ENCODE data around the gene ALK. TPM values are rescaled to one million over a fixed set of nuclear protein-coding genes. Genes with fewer than 3 reads are reported as not detected.

Gene ALK
- total RNA-seq, 1 donor from 2014 or later, result 0.27 TPM

DNA sequence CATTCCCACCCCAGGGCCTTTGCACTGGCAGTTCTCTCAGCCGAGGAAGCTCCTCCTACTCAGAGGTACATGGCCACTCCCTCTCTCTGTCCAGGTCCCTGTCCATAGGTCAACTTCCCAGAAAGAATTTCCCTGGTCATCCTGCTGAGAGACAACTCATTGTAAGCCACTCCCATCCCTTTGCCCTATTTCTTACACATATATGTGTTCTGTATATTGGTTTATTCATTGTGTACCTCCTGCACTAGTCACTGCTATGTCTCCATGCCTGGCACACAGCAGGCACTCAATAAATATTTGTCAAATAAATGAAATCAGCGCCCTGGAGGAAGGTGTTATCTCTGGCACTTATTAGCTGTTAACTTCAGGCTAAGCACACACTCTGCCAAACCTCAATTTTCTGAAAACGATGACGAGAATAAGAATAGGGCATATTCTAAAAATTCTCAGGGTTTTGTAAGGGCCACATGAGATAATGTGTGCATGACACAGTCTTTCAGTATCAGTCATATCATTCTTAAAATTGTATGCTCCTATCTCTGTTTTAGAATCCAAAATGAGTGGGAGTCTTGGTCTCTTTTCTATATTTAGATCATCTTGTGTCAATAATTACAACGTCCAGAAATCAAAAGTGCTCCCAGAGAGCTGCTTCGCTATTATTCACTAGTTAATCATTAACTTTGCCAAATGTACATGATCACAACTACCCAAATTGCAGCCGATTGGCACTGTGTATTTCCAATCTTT, 198.0 kb downstream of the ALK start:
- no peak for DNase-seq (ENCODE audit: low read depth)

DNA sequence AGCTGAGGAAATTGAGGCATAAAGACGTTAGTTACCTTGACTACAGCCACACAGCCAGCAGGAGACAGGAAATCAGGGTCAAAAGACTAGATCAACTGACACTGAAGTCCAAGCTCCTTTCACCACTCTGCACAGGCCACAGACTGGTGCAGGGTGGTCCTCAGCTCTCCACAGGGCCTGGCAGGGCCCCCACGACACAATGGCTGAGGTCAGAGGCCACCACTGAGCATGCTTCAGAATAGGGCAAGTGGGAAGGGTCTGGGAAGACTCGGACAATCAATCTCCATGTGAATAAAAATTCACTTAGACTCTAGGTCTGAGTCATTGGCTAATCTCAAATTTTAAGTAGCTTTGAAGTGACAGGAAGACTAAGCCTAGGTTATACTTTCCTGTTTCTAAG, 201.7 kb downstream of the ALK start:
- no peak for DNase-seq (ENCODE audit: low read depth)

DNA sequence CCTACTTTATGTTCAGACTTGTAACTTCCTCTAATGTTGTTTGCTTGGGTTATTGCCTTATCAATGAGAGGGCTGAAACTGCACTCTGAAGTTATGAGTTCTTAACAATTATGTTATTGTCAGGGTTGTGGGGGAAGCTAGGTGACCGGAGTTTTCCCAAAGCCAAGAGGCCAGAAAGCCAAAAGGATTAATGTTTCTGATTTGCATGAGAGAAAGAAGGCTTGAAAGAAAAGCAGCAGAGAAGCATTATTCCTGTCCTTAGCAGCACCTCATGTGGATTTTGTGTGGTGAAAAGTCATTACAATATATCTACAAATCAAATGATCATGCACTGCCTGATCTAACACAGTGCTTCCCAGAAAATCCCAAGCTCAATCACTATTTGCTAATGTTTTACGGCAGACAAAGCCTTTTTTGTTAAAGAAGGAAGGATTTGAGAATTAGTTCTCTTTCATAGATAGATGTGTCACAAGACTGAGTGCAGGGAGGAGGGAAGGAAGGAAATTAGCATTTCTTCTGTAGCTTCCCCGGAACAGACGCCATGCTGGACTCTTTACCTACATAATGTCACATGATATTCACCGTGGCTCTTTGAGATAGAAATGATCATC, 203.2 kb downstream of the ALK start:
- no peak for DNase-seq (ENCODE audit: low read depth)

DNA sequence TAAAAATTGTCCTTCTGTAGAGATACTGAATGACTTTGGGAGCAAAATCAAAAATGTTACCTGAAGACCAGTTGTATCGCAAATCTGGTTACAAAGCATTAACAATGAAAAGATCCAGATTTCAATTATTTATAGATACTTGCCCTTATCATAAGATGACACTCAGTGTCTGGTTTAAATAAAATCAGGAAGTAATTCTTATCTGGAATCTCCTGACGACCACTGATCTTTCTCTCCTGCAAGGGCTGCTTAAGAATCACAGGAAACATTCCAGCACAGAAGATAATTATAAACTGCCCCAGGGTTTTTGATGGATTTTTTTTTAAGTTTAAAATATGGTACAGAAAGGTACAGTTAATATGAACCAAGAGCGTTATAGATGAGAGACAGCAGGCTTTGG, 205.7 kb downstream of the ALK start:
- DNase-seq (ENCODE audit: low read depth), result no peak

DNA sequence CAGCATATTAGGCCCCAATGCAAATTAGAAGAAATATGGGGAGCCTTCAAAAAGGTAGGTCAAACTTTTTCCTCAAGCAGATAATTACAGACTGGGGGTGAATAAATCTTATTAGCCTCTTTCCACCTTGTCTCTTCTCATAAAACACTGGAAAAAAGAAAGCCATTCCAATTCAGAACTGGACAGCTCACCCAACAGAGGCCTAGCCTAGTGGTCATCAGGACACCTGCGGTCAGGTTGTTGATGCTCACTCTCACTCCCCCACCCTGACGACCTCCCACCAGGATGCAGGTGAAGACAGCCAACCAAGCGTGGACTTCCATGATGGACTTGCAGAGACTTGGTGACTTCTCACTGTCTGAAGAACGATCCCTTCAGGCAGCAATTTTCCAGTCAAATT, 207.1 kb downstream of the ALK start:
- DNase-seq (ENCODE audit: low read depth), result no peak

DNA sequence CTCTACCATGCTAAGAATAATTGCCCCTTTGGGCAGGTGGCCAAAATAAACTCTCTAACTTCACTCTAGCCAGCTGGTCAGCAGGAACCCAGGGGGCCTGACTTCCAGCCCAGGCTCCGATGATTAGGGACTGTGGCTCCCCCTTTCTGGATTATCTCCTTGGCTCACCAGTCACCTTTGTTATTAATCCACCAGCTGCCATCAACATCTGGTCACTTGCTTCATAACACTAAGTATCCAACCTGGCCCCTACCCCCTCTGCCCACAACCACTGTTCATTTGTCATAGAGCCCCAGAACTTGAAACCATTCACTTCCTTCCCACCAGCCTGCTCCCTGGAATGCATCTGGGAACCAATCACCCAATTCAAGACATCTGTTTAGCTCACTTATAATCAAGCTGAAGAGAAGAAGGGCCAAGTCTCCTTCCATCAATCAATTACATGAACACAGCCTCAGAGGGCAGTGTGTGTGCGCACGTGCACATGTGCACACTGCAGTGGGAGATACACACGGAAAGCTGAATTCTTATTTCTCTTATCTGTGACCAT, 215.1 kb downstream of the ALK start:
- DNase-seq (ENCODE audit: low read depth), result peak; percentile 18

DNA sequence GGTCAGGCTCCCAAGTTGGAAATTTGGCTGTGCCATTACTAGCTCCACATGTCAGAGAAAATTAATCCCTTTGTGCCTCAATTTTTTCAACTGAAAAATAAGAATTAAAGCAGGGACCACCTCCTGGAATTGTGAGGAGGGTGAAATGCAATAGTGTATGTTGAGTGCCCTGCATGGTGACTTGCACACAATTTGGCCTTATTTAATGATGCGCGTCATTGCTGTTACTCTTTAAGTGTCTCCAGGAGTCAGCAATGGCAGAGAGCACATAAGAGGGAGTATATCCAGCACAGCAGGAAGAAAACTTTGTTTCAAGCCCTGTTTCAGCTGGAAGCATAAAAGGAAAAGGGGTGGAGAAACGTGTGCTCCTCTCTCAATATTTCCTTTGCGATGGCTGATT, 215.8 kb downstream of the ALK start:
- DNase-seq (ENCODE audit: low read depth), result no peak

DNA sequence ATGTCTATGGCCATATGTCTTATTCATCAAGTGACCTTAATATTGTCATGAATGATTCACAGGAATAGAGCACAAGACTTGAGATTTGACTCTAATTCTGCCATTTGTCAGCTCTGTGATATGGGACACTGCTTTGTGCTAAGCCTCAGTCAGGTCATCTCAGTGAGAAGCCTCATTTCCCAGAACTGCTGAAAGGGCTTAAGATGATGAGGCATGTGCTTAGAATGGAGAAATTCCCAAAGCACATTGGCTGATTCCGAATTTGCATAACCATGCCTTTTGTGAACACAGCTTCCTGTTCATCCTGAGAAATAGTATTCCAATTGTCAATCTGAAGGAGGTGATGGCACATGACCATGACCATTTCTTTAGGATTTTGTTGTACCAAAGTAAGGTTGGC, 218.1 kb downstream of the ALK start:
- no peak for DNase-seq (ENCODE audit: low read depth)

DNA sequence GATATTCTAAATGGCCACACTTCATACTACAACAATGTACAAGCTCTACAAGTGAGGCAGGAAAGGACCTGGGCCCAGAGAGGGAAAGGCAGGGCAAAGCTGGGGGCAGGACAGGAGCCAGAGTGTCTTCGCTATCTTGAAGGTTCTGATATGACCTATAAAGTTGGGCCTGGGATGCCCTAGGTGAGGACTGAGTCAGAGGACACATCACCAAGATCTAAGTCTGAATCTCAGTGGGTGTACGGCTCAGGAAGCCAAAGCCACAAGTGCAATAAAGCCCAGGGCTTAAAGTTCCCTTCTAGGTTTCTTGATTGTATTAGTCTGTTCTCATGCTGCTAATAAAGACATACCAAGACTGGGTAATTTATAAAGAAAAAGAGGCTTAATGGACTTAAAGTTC, 219.1 kb downstream of the ALK start:
- no peak for DNase-seq (ENCODE audit: low read depth)

DNA sequence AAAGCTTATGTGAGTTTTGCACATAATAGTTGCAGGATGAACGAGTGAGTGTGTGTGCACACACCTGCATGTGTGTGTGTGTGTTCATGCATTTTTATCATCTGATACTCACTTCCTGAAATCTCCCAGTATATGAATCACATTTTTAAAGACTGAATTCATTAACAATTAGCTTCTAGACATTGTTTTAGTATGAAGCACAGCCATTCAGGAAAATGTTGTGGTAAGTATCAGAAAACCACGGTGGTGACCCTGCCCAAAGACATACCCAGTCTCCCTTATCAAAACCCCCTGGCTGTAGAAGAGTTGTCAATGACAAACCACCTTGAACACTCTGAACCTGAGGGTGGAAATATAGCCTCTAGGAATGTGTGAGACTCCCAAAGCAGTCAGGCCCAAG, 220.8 kb downstream of the ALK start:
- DNase-seq (ENCODE audit: low read depth), result peak; percentile 3

DNA sequence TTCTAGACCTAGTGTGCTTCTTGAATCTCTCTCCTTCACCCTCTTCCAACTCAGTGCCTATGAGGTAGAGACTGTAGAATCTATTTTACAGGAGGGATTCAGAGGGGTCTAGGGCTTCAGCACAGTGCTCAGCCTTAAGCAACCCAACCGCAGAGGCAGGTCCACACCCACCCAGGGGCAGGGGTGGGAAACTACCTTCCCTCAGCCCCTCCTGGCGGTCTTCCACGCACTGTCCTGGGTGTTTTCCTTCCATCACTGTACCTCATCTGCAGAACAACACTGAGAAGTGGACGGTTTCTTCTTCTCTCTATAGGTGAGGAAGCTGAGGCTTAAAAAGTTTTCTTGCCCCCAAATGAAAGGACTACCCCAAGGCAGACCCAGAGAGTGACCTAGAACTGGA, 222.3 kb downstream of the ALK start:
- no peak for DNase-seq (ENCODE audit: low read depth)

DNA sequence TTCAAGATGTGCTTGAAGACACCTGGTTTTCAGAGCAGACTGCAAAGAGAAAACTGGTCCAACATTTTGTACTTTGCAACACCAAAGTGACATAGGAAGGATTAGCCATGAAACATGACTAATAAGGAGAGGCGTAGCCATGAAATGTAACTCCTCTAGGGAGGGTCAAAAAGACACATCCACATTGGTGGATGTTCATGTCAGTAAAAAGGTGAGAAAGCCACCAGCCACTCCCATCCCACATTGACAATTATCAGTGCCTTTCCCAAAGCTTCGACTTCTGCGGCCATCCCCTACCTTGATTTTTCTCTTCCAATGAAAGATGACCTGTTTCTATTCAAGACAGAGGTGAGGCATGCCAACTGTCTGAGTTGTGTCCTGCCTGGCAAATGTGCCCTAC, 223.2 kb downstream of the ALK start:
- DNase-seq (ENCODE audit: low read depth), result peak; percentile 8

DNA sequence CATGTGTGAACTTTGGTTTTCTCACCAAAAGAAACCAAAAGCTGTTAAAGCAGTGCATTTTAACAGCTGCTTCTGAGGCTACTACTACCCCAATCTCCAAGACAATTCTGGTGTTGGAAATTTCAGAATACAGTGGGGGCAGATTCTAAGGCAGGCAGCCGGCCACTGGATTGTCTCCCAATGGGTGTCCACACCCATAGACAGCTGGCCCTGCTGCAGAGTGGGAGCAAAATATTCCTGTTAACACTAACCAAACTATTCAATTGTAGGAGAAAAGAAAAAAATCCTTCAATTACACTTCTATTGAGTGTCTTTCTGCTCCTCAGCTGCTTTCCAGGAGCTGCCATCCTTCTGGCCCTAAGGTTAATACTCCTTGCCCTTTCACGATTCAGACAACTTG, 223.7 kb downstream of the ALK start:
- peak; percentile 43 for DNase-seq (ENCODE audit: low read depth)

DNA sequence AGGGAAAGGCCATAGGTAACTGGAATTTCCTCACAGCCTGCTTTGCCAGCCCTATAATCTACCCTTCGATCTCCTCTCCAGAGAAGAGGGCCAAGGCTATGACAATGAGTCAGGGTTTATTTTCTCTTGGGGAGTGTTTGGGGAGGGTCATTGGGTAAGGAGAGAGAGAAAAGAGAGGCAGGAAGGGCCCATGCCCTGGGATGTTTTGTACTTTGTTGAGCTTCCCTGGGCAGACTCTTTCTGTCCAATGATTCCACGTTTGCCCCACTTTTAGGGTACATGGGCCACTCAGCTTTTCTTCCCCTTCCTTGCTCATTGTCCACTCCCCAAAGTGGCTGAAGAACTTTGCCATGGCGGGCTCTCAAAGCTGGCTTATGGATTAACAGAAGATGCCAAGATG, 224.2 kb downstream of the ALK start:
- DNase-seq (ENCODE audit: low read depth), result peak; percentile 15

DNA sequence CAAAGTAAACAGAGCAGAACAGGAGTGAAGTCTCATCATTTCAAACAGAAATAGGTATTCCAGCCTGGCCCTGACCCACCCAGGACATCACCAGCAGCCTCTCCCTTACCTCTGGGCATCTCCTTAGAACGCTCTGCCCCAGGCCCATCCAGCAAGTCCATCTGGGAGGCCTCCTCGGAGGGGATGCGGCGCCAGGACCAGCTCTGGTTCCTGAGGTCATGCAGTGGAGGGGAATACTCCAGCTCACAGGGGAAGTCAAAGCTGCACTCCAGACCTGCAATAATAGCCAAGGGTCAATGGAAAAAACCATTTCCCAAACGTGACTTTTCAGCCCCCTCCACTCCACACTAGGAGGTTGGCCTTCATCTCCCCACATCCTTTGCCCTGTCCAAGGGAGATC, 226.6 kb downstream of the ALK start:
- no peak for DNase-seq (ENCODE audit: low read depth)

DNA sequence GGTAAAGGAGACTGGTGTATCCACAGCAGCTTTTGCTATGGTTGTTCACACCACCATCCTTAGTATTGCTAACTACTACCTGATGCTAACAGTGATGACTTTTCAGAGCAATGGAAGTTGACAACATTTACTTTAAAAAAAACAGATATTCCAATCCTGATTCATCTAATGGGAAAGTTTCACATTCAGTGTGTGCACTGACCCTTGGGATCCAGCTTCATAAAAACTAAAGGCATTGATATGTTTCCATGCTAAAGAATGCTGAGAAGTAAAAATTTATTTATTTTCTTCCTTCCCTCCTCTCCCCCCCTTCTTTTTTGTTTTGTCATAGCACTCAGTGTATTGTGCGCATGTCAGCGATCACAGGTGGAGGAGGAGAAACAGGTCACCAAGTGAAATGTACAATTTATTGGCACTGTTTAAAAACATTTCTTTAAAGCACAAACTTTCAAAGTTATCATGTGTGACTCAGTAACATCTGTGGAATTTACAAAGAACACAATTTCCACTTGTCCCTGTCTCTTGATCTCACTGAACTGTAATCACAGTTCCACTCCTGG, 229.9 kb downstream of the ALK start:
- no peak for DNase-seq (ENCODE audit: low read depth)

DNA sequence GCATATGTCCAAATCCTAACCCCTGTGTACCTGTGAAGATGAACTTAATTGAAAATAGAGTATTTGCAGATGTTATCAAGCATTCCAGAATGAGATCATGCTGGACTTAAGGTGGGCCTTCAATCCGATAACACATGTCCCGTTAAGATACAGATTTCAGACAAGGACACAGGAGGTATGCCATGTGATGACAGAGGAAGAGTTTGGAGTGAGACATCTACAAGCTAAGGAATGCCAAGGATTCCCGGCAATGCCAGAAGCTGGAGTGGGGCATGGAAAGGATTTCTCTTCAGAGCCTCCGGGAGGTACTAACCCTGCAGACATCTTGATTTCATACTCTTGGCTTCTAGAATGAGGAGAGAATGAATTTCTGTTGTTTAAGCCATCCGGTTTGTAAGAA, 231.7 kb downstream of the ALK start:
- no peak for DNase-seq (ENCODE audit: low read depth)

DNA sequence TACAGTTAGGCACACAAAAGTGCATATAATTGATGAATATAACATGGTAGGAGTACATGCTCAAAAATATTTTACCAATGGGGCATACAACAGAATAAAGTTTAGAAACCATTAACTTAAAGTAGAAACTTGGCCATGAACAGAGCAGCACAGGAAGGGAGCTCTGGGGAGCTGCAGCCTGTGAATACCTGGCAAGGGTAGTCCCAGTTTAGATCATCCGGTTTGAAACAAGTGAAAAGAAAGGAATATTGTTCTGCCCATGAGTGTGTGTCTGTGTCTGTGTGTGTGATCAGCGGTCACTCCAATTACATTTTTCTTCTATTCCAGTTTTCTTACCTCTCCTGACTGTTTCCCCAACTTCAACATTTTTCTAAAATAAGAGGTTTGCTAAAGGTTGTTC, 233.0 kb downstream of the ALK start:
- DNase-seq (ENCODE audit: low read depth), result no peak

DNA sequence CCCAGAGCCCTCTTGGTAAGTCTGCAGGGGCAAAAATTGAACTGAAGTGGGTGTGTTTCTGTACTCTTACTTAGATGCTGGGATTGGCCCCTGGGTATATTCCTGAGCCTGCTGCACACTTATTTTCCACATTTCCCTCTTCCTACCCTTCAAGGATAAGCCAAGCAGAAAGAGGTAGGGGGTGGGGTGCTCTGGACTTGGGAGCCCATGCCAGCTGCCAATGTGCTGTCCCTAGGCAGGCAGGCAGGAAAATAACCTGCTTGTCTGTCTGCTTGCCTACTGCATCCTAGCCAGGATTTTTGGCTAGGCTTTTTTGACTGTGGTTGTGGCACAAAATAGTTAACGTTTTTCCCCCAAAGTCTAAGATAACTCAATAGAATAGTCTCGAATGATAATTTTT, 234.3 kb downstream of the ALK start:
- DNase-seq (ENCODE audit: low read depth), result no peak

DNA sequence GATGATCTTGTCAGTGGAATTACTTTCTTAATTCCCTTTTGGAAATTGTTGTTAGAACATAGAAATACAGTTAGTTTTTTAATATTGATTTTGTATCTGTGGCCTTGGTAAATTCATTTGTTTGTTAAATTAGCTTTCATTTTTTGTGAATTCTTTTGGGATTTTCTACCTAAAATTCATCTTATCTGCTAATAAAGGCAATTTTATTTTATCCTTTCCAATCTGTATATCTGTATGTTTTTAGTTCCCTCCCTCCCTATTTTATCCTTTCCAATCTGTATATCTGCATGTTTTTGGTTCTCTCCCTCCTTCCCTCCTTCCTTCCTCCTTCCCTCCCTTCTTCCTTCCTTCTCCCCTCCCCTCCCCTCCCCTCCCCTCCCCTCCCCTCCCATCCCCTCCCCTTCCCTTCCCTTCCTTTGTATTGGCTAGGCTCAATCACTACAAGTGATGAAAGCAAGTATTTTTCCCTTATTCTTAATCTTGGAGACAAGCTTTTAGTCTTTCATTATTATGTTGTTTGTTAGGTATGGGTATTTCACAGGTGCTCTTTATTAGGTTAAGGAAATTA, 244.4 kb downstream of the ALK start:
- DNase-seq (ENCODE audit: low read depth), result no peak

DNA sequence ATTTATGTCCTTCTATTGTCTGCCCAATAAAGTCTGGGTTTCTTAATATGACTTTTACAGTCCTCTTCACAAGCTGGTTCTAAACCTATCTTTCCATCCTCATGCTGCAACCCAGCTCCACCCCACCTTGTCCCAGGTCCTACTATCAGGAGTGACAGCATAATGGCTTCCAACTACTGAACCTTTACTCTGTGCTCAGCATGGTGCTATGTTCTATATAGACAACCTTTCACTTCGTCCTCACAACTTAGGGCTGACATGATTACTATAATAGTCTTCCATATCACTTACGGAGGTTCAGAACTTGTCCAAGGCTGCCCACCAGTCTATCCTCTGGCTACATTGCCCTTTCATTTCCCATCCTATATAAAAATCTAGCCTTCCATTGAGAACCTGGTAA, 256.8 kb downstream of the ALK start:
- DNase-seq (ENCODE audit: low read depth), result no peak

DNA sequence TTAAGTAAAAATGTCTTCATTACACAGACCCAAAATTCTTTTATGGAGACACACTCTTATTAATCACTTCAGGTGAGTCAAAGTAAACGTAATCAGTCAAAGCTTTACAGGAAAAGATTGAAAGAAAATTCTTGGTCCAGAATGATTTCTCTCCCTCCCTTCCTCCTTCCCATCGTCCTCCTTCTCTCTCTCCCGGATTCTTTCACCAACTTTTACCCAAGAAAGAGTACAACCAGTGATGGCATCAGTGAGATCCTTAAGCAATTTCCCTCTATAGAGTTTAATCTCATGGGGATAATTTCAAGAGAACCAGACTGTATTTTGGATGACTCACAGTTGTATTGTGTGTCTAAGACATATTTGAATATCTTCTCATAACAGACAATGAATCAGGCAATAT, 258.1 kb downstream of the ALK start:
- peak; percentile 46 for DNase-seq (ENCODE audit: low read depth)

Measured in myocyte (in vitro differentiated cells).